Measurements from ENCODE around the gene FANCE.
"Not testable (repeated sequence)": the region's sequence is repeated elsewhere in the genome, so short reads cannot be mapped to it uniquely, and the experiment has no call there.

Gene FANCE

DNA sequence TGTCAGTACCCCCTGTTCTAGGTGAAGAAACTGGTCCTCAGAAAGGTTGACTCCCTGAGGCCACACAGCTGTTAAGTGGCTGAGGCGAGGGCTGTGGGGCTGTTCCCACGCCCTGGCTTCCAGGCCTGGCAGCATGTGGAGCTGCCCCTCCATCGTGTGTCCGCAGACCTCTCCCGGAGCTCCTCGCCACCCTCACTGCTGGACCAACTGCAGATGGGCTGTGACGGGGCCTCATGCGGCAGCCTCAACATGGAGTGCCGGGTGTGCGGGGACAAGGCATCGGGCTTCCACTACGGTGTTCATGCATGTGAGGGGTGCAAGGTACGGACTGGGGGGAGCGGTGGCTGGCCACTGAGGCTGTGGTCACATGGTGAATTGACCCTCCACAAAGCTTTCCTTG, 32.2 kb upstream of the FANCE start:
- Mint-ChIP-seq H3K9me3 (no peaks in the 10 kb centered on the region), H3K4me1 (ENCODE audit: low read depth) (peaks cover 30% of the 10 kb centered on the region), H3K27ac (no peak overlapping the region), H3K27me3 (no peaks in the 10 kb centered on the region), H3K4me3 (no peak overlapping the region), H3K36me3 (ENCODE audit: low read depth) (peaks cover 66% of the 10 kb centered on the region)
- DNase-seq, result no peak

DNA sequence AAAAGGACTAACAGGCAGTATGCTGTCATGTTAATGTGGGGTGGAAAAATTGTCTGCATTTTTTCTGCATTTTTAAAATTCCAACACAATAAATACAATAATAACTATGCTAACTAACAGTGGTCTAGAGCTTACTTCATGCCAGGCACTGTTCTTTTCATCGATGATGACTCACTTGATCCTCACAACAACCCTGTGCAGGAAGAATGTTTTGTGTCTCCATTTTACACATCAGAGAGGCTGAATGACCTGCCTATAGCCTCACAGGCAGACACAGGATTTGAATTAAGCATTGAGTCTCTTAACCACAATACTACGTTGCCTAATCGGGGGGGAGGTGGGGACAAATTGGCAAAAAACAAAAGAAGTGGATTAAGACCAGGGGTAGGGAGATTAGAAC, 26.9 kb upstream of the FANCE start:
- no peak overlapping the region for H3K4me3 Mint-ChIP-seq
- peaks cover 73% of the 10 kb centered on the region for H3K36me3 Mint-ChIP-seq (ENCODE audit: low read depth)
- H3K4me1 Mint-ChIP-seq (ENCODE audit: low read depth), result no peaks in the 10 kb centered on the region
- no peak for DNase-seq
- H3K27ac Mint-ChIP-seq, result peak overlapping the region; percentile 26
- no peaks in the 10 kb centered on the region for H3K27me3 Mint-ChIP-seq
- peaks cover 3% of the 10 kb centered on the region for H3K9me3 Mint-ChIP-seq

DNA sequence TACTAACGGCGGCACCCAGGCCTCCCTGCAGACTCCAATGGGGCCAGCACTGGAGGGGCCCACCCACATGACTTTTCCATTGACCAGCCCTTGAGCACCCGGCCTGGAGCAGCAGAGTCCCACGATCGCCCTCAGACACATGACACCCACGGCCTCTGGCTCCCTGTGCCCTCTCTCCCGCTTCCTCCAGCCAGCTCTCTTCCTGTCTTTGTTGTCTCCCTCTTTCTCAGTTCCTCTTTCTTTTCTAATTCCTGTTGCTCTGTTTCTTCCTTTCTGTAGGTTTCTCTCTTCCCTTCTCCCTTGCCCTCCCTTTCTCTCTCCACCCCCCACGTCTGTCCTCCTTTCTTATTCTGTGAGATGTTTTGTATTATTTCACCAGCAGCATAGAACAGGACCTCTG, 26.1 kb upstream of the FANCE start:
- peaks cover 70% of the 10 kb centered on the region for H3K36me3 Mint-ChIP-seq (ENCODE audit: low read depth)
- H3K27me3 Mint-ChIP-seq, result no peaks in the 10 kb centered on the region
- H3K27ac Mint-ChIP-seq, result peak overlapping the region; percentile 9
- H3K9me3 Mint-ChIP-seq, result peaks cover 3% of the 10 kb centered on the region
- no peak overlapping the region for H3K4me3 Mint-ChIP-seq
- DNase-seq, result no peak
- H3K4me1 Mint-ChIP-seq (ENCODE audit: low read depth), result no peaks in the 10 kb centered on the region

DNA sequence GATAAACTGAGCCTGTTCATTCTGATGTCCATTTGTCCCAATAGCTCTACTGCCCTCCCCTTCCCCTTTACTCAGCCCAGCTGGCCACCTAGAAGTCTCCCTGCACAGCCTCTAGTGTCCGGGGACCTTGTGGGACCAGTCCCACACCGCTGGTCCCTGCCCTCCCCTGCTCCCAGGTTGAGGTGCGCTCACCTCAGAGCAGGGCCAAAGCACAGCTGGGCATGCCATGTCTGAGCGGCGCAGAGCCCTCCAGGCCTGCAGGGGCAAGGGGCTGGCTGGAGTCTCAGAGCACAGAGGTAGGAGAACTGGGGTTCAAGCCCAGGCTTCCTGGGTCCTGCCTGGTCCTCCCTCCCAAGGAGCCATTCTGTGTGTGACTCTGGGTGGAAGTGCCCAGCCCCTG, 24.7 kb upstream of the FANCE start:
- no peaks in the 10 kb centered on the region for H3K4me1 Mint-ChIP-seq (ENCODE audit: low read depth)
- no peak for DNase-seq
- H3K27ac Mint-ChIP-seq, result no peak overlapping the region
- peaks cover 3% of the 10 kb centered on the region for H3K9me3 Mint-ChIP-seq
- H3K36me3 Mint-ChIP-seq (ENCODE audit: low read depth), result peaks cover 60% of the 10 kb centered on the region
- no peaks in the 10 kb centered on the region for H3K27me3 Mint-ChIP-seq
- no peak overlapping the region for H3K4me3 Mint-ChIP-seq

DNA sequence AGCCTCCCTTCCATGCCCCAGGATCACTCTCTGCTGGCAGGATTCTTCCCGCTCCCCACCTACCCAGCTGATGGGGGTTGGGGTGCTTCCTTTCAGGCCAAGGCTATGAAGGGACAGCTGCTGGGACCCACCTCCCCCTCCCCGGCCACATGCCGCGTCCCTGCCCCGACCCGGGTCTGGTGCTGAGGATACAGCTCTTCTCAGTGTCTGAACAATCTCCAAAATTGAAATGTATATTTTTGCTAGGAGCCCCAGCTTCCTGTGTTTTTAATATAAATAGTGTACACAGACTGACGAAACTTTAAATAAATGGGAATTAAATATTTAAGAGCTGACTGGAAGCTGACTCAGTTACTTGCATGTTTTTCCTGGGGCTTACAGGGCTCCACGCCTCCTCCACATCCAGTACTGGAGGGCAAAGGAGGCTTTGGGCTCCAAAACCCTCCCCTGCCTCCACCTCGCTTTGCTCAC, 24.3 kb upstream of the FANCE start:
- Mint-ChIP-seq H3K9me3 (peaks cover 3% of the 10 kb centered on the region), H3K36me3 (ENCODE audit: low read depth) (peaks cover 58% of the 10 kb centered on the region), H3K27ac (no peak overlapping the region)

DNA sequence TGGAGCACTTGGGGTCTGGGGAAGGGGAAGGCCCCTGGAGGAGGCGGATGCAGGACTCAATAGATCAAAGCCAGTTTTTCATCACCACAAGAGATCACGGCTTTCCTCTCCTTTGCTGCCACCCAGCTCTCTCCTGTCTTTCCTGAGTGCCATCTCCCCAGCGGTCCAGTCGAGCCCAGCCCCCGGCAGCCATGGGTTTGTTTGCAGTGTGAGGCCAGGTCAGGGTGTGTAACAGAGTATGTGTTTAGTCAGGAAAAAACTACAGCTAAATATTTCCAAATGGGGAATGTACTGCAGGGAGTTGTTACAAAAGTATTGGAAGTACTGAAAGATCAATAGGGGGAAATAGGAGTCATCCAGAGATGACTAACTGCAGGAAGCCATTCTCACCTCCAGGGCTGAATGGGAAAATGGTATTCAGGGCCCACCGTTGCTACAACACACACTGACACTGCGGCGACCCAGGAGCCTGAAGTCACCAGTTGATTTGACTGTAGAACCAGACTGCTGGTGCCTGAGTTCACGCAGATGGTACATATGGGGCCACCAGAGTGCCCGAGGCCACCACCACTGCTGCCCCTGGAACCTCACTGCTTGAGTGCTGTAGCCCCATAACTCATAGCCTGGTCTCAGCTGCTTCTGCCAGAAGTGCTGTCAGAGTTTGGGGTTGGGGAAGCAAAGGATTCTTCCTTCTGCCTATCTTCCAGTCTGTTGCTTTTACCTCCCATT, 23.6 kb upstream of the FANCE start:
- peaks cover 56% of the 10 kb centered on the region for H3K36me3 Mint-ChIP-seq (ENCODE audit: low read depth)
- H3K4me3 Mint-ChIP-seq, result no peak overlapping the region
- DNase-seq, result no peak
- no peaks in the 10 kb centered on the region for H3K4me1 Mint-ChIP-seq (ENCODE audit: low read depth)
- H3K27me3 Mint-ChIP-seq, result no peaks in the 10 kb centered on the region
- peaks cover 3% of the 10 kb centered on the region for H3K9me3 Mint-ChIP-seq
- H3K27ac Mint-ChIP-seq, result no peak overlapping the region

More for the DNA sequence above, 24.3 kb upstream of the FANCE start:
- Mint-ChIP-seq H3K4me3 (no peak overlapping the region), H3K27me3 (no peaks in the 10 kb centered on the region), H3K4me1 (ENCODE audit: low read depth) (no peaks in the 10 kb centered on the region)
- DNase-seq, result no peak

DNA sequence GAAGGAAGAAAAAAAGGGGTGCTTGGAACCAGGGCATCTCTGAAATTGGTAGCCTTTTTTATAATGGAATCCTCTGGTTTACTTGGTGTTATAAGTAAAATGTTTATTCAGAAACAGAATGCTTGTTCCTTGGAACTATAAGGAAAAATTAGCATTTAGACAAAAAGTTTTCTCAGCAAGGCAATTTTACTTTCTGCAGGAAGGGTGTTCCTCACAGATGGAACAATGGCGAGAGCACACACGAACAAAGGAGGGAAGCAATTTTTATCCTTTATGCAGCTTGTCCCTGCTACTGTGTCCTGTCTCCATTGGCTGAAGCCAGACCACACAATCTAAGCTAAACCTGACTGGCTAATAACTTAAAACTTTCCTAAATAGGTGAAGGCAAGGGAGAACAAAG, 22.7 kb upstream of the FANCE start:
- Mint-ChIP-seq H3K27ac (no peak overlapping the region), H3K4me1 (ENCODE audit: low read depth) (no peaks in the 10 kb centered on the region), H3K27me3 (no peaks in the 10 kb centered on the region), H3K4me3 (no peak overlapping the region), H3K36me3 (ENCODE audit: low read depth) (peaks cover 47% of the 10 kb centered on the region), H3K9me3 (peaks cover 3% of the 10 kb centered on the region)
- DNase-seq, result no peak

DNA sequence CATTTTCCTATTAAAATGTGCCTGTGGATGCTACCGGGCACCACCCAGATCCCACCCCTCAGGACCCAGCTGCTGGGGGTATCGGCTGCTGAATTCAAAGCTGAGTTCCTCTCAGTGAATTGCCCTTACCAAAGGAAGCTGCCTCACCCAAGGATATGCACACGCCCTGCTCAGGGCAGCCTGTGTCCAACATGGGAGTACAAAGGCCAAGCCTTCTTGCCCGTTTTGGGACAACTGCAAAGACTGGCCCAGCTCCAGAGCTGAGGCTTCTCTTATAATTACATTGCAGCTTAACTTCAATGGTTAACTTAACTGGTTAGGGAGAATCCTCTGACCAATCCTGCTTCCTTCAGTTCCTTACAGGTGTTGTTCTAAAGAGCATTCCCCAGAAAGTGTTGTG, 19.8 kb upstream of the FANCE start:
- Mint-ChIP-seq H3K27me3 (no peaks in the 10 kb centered on the region), H3K36me3 (ENCODE audit: low read depth) (peaks cover 20% of the 10 kb centered on the region), H3K4me3 (no peak overlapping the region), H3K9me3 (peaks cover 3% of the 10 kb centered on the region), H3K27ac (no peak overlapping the region), H3K4me1 (ENCODE audit: low read depth) (no peaks in the 10 kb centered on the region)
- no peak for DNase-seq

DNA sequence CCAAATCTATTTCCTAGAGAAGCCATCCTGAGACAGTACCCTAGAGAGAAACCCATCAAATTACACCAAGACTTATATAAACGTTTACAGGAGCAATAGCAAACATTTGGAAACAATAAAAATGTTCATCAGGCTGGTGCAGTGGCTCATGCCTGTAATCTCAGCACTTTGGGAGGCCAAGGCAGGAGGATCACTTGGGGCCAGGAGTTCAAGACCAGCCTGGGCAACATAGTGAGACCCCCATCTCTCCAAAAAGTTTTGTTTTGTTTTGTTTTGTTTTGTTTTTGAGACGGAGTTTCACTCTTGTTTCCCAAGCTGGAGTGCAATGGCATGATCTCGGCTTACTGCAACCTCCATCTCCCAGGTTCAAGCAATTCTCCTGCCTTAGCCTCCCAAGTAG, 19.4 kb upstream of the FANCE start:
- not testable (repeated sequence) for H3K4me1 Mint-ChIP-seq (ENCODE audit: low read depth); H3K27ac Mint-ChIP-seq

DNA sequence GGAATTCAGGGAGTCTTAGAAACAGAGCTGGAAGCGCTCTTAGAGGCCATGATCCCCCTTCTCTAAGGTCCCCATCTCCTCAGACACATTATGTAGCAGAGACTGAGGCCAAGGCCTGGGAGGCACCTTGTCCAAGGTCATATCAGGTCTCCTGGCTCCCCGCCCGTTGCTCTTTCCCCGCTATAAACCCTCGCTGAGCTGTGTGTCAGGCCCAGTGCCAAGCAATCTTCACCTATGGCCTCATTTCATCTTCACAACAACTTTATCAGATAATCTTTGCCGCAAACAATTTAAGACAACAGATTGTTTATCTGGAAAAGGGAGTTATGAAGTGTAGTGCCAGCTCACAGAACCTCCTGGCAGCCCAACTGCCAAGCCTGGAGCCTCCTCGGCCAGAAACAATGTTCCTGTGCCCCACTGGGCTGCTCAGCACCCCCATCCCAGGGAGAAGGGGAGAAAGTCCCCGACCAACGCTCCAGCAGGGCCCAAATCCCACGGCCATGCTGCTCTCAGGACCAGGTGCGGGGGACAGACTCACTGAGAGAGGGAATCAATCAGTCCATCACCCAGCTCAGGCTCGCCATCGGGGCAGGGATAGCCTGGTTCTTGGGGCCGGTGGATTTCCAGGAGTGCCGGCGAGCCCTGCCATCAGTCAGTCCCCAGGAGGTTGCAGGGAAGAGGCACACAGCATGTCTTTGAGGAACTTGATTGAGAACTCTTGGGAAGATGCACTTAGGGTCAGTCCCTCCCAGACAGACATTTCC, 16.9 kb upstream of the FANCE start:
- H3K4me3 Mint-ChIP-seq, result no peak overlapping the region
- H3K4me1 Mint-ChIP-seq (ENCODE audit: low read depth), result no peaks in the 10 kb centered on the region
- H3K27me3 Mint-ChIP-seq, result no peaks in the 10 kb centered on the region
- no peaks in the 10 kb centered on the region for H3K36me3 Mint-ChIP-seq (ENCODE audit: low read depth)
- DNase-seq, result no peak
- H3K9me3 Mint-ChIP-seq, result no peaks in the 10 kb centered on the region
- H3K27ac Mint-ChIP-seq, result no peak overlapping the region

More for the DNA sequence above, 19.4 kb upstream of the FANCE start:
- not testable (repeated sequence) for H3K4me3 Mint-ChIP-seq, DNase-seq, H3K27me3 Mint-ChIP-seq, H3K9me3 Mint-ChIP-seq
- peaks cover 16% of the 10 kb centered on the region for H3K36me3 Mint-ChIP-seq (ENCODE audit: low read depth)

DNA sequence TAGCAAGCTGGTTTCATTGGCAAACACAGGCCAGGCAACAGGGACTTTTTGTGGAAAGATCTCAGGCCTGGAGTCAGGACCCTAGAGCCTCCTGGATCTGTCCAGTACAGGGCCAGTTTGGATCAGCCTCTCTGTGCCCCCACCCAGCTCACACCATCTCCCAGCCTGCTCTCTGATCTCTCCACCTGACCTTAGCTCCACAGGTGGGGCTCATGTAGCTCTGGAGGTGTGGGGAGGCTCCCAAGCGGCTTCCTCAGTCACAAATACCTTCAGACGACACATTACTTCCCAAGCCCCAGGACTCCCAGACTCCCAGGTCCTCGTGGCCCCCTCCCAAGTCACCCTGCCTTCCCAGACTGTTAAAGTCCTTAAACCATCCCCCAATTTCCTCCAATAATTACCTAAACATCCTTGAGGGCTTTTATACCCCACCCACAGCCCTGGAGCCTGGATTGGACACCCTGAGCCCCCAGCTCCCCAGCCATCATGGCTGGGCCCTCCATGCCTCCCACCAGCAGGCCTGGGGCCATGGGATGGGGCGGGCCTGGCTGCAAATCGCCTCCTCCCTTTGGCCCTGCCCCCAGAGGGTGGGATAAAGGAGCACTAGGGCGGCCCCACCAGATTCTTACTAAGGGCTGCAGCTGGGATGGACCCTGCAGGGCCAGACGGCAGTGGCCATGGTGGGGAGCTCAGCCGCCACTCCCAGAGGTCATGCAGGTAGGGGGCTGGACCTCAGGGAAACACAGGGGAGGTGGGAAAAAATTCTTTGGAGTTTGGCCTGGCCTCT, 15.9 kb upstream of the FANCE start:
- Mint-ChIP-seq H3K4me1 (ENCODE audit: low read depth) (no peaks in the 10 kb centered on the region), H3K36me3 (ENCODE audit: low read depth) (no peaks in the 10 kb centered on the region), H3K9me3 (no peaks in the 10 kb centered on the region), H3K27ac (no peak overlapping the region), H3K4me3 (no peak overlapping the region), H3K27me3 (no peaks in the 10 kb centered on the region)
- DNase-seq, result no peak

DNA sequence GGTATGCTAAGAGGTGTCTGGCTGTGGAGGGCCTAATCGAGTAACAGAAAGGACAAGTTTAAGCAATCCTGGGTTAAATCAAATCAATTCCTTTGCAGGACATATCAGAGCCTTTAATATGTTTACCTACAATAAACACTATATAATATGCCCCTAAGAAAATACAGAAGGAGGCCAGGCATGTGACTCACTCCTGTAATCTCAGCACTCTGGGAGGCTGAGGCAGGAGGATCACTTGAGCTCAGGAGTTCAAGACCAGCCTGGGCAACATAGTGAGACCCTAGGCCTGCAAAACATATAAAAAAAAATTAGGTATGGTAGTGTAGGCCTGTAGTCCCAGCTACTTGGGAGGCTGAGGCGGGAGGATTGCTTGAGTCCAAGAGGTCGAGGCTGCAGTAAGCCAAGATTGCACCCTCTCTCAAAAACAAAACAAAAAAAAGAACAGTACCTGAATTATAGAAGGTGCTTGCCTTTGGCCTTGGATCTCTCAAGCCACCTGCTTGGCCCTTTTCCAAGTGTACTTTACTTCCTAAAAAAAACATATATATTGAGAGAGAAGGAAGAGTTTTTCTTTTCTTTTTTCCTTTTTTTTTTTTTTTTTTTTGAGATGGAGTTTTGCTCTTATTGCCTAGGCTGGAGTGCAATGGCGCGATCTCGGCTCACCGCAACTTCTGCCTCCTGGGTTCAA, 13.6 kb upstream of the FANCE start:
- H3K36me3 Mint-ChIP-seq (ENCODE audit: low read depth); H3K4me3 Mint-ChIP-seq; H3K9me3 Mint-ChIP-seq; H3K4me1 Mint-ChIP-seq (ENCODE audit: low read depth); DNase-seq; H3K27ac Mint-ChIP-seq; H3K27me3 Mint-ChIP-seq: not testable (repeated sequence)

DNA sequence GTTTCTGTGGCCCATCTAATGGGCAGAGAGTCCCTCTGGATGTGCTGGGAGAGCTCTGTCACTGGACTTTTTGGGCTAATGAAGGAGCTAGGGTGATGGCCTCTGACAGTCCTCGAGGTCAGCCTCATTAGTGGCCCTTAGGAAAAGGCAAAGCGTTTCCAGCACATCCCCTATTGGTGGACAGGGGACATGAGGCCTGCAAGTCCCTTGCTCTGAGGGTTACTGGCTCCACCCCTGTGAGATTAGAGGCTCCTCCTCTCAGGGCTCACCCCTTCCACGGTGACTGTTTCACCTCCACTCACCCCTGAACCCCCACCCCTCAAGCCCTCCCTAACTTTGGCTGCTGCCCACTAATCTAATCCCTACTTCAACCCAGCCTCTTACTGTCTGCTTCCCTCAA, 12.8 kb upstream of the FANCE start:
- Mint-ChIP-seq H3K36me3 (ENCODE audit: low read depth) (no peaks in the 10 kb centered on the region), H3K4me1 (ENCODE audit: low read depth) (no peaks in the 10 kb centered on the region), H3K9me3 (no peaks in the 10 kb centered on the region), H3K4me3 (no peak overlapping the region), H3K27ac (no peak overlapping the region), H3K27me3 (no peaks in the 10 kb centered on the region)
- no peak for DNase-seq

DNA sequence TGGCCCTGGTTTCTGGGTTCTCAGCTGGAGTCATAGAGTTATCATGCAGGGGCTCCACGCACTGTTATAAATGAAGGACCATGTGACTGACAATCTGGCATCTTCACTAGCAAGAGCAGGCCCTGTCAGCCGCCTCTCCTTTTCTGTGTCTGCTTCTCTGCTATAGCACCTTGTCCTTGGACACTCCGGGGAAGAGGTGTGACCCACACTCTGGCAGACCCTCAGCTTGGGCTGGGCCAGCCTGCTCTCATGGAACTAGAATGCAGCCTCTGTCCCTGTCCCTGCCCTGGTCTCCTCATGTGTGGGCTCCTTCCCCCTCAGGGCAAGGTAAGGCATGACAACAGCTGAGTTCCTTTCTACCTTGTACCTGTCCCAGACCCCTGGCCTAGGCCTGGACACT, 10.9 kb upstream of the FANCE start:
- Mint-ChIP-seq H3K27ac (no peak overlapping the region), H3K4me1 (ENCODE audit: low read depth) (peaks cover 2% of the 10 kb centered on the region), H3K9me3 (no peaks in the 10 kb centered on the region), H3K4me3 (no peak overlapping the region), H3K36me3 (ENCODE audit: low read depth) (no peaks in the 10 kb centered on the region), H3K27me3 (no peaks in the 10 kb centered on the region)
- DNase-seq, result no peak
